BLaER1 (cell line): ENCODE data around the gene TXLNG.

Experiments used
- H3K27ac ChIP-seq: shearing (Covaris generic); formaldehyde crosslinking; 2 replicates; pipeline ENCODE4 v1.8.1; 2022
- H3K27me3 ChIP-seq: shearing (Covaris generic); formaldehyde crosslinking; 2 replicates; pipeline ENCODE4 v1.8.1; 2022
- H3K36me3 ChIP-seq: shearing (Covaris generic); formaldehyde crosslinking; 2 replicates; pipeline ENCODE4 v1.8.1; 2022
- H3K4me1 ChIP-seq: shearing (Covaris generic); formaldehyde crosslinking; 2 replicates; pipeline ENCODE4 v1.8.1; 2022
- H3K4me2 ChIP-seq: shearing (Covaris generic); formaldehyde crosslinking; 2 replicates; pipeline ENCODE4 v1.8.1; 2022
- H3K4me3 ChIP-seq: shearing (Covaris generic); formaldehyde crosslinking; 2 replicates; pipeline ENCODE4 v1.8.1; 2022
- H3K9ac ChIP-seq: shearing (Covaris generic); formaldehyde crosslinking; 2 replicates; pipeline ENCODE4 v1.8.1; 2022
- H3K9me3 ChIP-seq: shearing (Covaris generic); formaldehyde crosslinking; 2 replicates; pipeline ENCODE4 v1.8.1; 2022
- H4K20me1 ChIP-seq: shearing (Covaris generic); formaldehyde crosslinking; 2 replicates; pipeline ENCODE4 v1.8.1; 2022
- Cebpa-rat ChIP-seq: shearing (Covaris generic); IDR thresholded peaks from 2 replicates; pipeline ENCODE4 v1.8.1; 2022

Gene TXLNG

GRCh38 chrX:16785247-16786138 lies 773 bp upstream of the TXLNG start:
- Histone ChIP-seq H4K20me1 (peaks cover 35% of the 10 kb centered on the region), H3K4me3 (peak overlapping the region; percentile 77), H3K9ac (peak overlapping the region; percentile 73), H3K27me3 (peaks cover 14% of the 10 kb centered on the region), H3K36me3 (peaks cover 1% of the 10 kb centered on the region; the same call in 1 of the 2 replicates), H3K9me3 (no peaks in the 10 kb centered on the region), H3K27ac (no peak overlapping the region), H3K4me1 (peaks cover 25% of the 10 kb centered on the region), H3K4me2 (peak overlapping the region; percentile 98)
- no peak for TF ChIP-seq Cebpa-rat

GRCh38 chrX:16786791-16787735 lies 797 bp downstream of the TXLNG start:
- Histone ChIP-seq H3K4me3 (peak overlapping the region; percentile 77), H3K27me3 (peaks cover 14% of the 10 kb centered on the region), H3K27ac (peak overlapping the region; percentile 77), H3K9me3 (no peaks in the 10 kb centered on the region), H3K4me2 (peak overlapping the region; percentile 81), H3K4me1 (peaks cover 25% of the 10 kb centered on the region), H4K20me1 (peaks cover 51% of the 10 kb centered on the region), H3K9ac (peak overlapping the region; percentile 82), H3K36me3 (peaks cover 16% of the 10 kb centered on the region)
- no peak for TF ChIP-seq Cebpa-rat

DNA sequence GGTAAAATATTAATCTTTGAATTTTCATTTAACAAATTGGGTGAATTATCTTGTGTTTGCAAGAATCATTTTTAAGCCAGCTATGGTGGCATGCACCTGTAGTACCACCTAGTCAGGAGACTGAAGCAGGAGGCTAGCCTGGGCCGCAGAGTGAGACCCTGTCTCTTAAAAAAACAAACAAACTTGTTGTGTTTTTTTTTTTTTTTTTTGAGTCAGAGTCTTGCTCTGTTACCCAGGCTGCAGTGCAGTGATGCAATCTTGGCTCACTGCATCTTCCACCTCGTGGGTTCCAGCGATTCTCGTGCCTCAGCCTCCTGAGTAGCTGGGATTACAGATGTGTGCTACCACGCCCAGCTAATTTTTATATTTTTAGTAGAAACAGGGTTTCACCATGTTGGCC lies 2.2 kb downstream of the TXLNG start:
- Histone ChIP-seq H3K27ac (no peak overlapping the region), H3K36me3 (peaks cover 24% of the 10 kb centered on the region), H3K4me1 (peaks cover 25% of the 10 kb centered on the region), H3K4me3 (no peak overlapping the region), H4K20me1 (peaks cover 65% of the 10 kb centered on the region), H3K9ac (no peak overlapping the region), H3K4me2 (peak overlapping the region; percentile 81; the same call in 1 of the 2 replicates), H3K27me3 (peaks cover 10% of the 10 kb centered on the region), H3K9me3 (no peaks in the 10 kb centered on the region)
- TF ChIP-seq Cebpa-rat: peak; percentile 54; the same call in 1 of the 2 replicates

GRCh38 chrX:16796298-16796697 lies 10.0 kb downstream of the TXLNG start:
- peaks cover 65% of the 10 kb centered on the region for H3K36me3 ChIP-seq

GRCh38 chrX:16797358-16797757 lies 11.1 kb downstream of the TXLNG start:
- Histone ChIP-seq H3K27ac (no peak overlapping the region), H3K4me1 (no peaks in the 10 kb centered on the region), H4K20me1 (peaks cover 100% of the 10 kb centered on the region), H3K4me2 (no peak overlapping the region), H3K9ac (no peak overlapping the region), H3K36me3 (peaks cover 66% of the 10 kb centered on the region), H3K4me3 (no peak overlapping the region), H3K27me3 (no peaks in the 10 kb centered on the region), H3K9me3 (no peaks in the 10 kb centered on the region)
- no peak for TF ChIP-seq Cebpa-rat

More at GRCh38 chrX:16796298-16796697, 10.0 kb downstream of the TXLNG start:
- no peak overlapping the region for H3K9ac ChIP-seq
- no peak overlapping the region for H3K4me2 ChIP-seq
- TF ChIP-seq Cebpa-rat: no peak
- H3K4me1 ChIP-seq: no peaks in the 10 kb centered on the region
- no peak overlapping the region for H3K4me3 ChIP-seq
- no peaks in the 10 kb centered on the region for H3K9me3 ChIP-seq
- H3K27ac ChIP-seq: no peak overlapping the region
- H3K27me3 ChIP-seq: no peaks in the 10 kb centered on the region
- H4K20me1 ChIP-seq: peaks cover 100% of the 10 kb centered on the region

- Histone ChIP-seq H4K20me1 (peaks cover 100% of the 10 kb centered on the region), H3K4me3 (no peak overlapping the region), H3K36me3 (peaks cover 68% of the 10 kb centered on the region), H3K9me3 (no peaks in the 10 kb centered on the region), H3K4me1 (no peaks in the 10 kb centered on the region), H3K27ac (no peak overlapping the region), H3K9ac (no peak overlapping the region), H3K4me2 (no peak overlapping the region), H3K27me3 (no peaks in the 10 kb centered on the region)
- TF ChIP-seq Cebpa-rat: no peak
Measured at GRCh38 chrX:16797841-16798240, 11.6 kb downstream of the TXLNG start.

GRCh38 chrX:16804923-16805464 lies 18.7 kb downstream of the TXLNG start:
- Histone ChIP-seq H3K4me3 (no peak overlapping the region), H3K9ac (no peak overlapping the region), H3K4me1 (0 out of 2 replicates have a peak, but pooled peaks cover 4% of the 10 kb centered on the region), H4K20me1 (peaks cover 91% of the 10 kb centered on the region), H3K4me2 (peak overlapping the region; percentile 22; the same call in 1 of the 2 replicates), H3K9me3 (no peaks in the 10 kb centered on the region), H3K27me3 (no peaks in the 10 kb centered on the region), H3K36me3 (peaks cover 36% of the 10 kb centered on the region), H3K27ac (no peak overlapping the region)
- TF ChIP-seq Cebpa-rat: no peak

DNA sequence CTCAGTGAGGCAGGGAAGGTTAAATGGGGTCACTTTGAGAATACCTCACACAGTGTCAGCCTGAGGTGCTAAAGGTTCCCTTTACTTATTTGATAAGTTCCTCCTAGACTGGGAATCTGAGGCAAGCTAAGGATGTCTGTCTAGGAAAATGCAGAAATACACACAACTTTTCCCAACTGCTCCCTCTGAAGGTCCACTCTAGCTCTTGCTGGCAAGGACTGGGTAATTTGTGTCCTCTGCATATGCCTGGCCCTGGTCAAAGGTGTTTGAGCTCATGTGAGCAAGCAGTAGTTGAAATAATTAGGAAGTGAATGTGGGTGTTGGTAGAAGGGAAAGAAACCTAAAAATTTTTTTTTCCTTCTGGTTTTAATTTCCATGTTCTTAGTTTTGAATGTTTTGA lies 21.3 kb downstream of the TXLNG start:
- peaks cover 89% of the 10 kb centered on the region for H4K20me1 ChIP-seq
- H3K4me3 ChIP-seq: no peak overlapping the region
- no peak overlapping the region for H3K27ac ChIP-seq
- H3K4me2 ChIP-seq: no peak overlapping the region
- H3K27me3 ChIP-seq: no peaks in the 10 kb centered on the region
- H3K4me1 ChIP-seq: 0 out of 2 replicates have a peak, but pooled peaks cover 4% of the 10 kb centered on the region
- H3K9ac ChIP-seq: no peak overlapping the region
- no peaks in the 10 kb centered on the region for H3K9me3 ChIP-seq
- H3K36me3 ChIP-seq: peaks cover 23% of the 10 kb centered on the region
- TF ChIP-seq Cebpa-rat: no peak

DNA sequence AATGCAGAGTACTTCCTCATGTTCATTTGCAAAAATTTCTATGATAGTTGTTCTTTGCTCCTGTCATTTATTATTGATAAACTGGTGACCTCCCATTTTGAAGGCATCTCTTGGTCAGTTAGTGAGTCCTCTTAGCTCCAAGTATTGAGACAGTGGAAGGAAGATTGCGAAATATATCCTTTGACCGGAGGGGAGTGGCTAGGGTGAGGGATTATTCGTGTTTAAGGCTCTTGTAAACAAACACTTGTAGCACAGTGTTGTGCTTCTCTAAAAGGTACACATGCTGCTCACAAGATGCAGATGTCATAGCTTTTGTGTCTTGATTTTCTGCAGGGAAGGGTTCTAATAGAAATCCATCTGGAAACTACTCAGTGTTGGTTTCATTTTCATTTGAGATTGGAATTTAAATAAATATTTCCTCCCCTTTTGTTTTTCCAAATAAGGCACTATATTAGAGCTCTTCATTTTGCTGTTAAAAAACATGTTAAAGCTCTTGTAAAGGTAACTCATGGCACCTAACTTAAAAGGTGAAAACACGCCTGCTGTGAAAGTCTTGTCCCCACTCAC lies 21.8 kb downstream of the TXLNG start:
- H3K4me2 ChIP-seq: no peak overlapping the region

More for the DNA sequence above, 21.8 kb downstream of the TXLNG start:
- peaks cover 89% of the 10 kb centered on the region for H4K20me1 ChIP-seq
- H3K4me1 ChIP-seq: 0 out of 2 replicates have a peak, but pooled peaks cover 4% of the 10 kb centered on the region
- no peaks in the 10 kb centered on the region for H3K27me3 ChIP-seq
- H3K4me3 ChIP-seq: no peak overlapping the region
- peaks cover 21% of the 10 kb centered on the region for H3K36me3 ChIP-seq
- peak; percentile 86; the same call in 1 of the 2 replicates for TF ChIP-seq Cebpa-rat
- no peak overlapping the region for H3K9ac ChIP-seq
- no peaks in the 10 kb centered on the region for H3K9me3 ChIP-seq
- no peak overlapping the region for H3K27ac ChIP-seq
